OCI-LY1 (cell line): ENCODE measurements around the gene WDFY4.

Experiments used
- EZH2 ChIP-seq: fragments of 200-600 bp; sonication (generic), shearing (Covaris generic); IDR thresholded peaks from 2 replicates; pipeline ENCODE4 v1.8.0; 2017; ENCODE audit warnings: borderline replicate concordance, mixed run types, mild to moderate bottlenecking, antibody characterized with exemption, low read length, moderate library complexity, mixed read lengths
- TF ChIP-seq, protein P1 (sequence below): fragments of 200-600 bp; sonication (generic), shearing (Covaris generic); IDR thresholded peaks from 2 replicates; pipeline ENCODE4 v1.5.1; 2017; ENCODE audit warnings: mild to moderate bottlenecking, antibody characterized with exemption, low read length, moderate library complexity, mixed read lengths

DNA sequence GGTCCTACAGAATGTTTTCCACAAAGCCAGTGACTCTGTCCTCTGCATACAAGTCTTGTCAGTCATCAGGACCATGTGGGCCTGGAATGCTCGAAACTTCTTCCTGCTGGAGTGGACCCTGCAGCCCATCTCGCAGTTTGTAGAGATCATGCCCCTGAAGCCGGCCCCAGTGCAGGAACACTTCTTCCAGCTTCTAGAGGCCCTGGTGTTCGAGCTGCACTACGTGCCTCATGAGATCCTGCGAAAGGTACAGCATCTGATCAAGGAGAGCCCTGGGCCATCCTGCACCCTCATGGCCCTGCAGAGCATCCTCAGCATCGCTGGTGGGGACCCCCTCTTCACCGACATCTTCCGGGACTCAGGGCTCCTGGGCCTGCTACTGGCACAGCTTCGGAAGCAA is 46.5 kb downstream of the WDFY4 start:
- TF ChIP-seq, protein P1, sequence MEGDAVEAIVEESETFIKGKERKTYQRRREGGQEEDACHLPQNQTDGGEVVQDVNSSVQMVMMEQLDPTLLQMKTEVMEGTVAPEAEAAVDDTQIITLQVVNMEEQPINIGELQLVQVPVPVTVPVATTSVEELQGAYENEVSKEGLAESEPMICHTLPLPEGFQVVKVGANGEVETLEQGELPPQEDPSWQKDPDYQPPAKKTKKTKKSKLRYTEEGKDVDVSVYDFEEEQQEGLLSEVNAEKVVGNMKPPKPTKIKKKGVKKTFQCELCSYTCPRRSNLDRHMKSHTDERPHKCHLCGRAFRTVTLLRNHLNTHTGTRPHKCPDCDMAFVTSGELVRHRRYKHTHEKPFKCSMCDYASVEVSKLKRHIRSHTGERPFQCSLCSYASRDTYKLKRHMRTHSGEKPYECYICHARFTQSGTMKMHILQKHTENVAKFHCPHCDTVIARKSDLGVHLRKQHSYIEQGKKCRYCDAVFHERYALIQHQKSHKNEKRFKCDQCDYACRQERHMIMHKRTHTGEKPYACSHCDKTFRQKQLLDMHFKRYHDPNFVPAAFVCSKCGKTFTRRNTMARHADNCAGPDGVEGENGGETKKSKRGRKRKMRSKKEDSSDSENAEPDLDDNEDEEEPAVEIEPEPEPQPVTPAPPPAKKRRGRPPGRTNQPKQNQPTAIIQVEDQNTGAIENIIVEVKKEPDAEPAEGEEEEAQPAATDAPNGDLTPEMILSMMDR = no peak
- no peak for TF ChIP-seq EZH2
